Lower lobe of right lung (tissue), 2 donors: ENCODE measurements around the gene ZCWPW1. TPM values are rescaled to one million over a fixed set of nuclear protein-coding genes. Genes with fewer than 3 reads are reported as not detected.
A peak's percentile ranks its signal among the peaks of the same experiment; 100 is the strongest.

Experiments
- ATAC-seq, 2 donors: fragments of 200-7000 bp; cut with Tn5 transposase; one replicate each; pipeline ENCODE4 v1.9.1; 2020 to 2022; ENCODE audit warnings: mild to moderate bottlenecking in 2 of 2, moderate library complexity in 2 of 2
- DNase-seq: peaks from one replicate; pipeline ENCODE4 v3.0.0-alpha.2; 2020
- H3K27ac ChIP-seq: fragments of 200-600 bp; one replicate; pipeline ENCODE4 v1.8.0; 2022
- H3K27me3 ChIP-seq: fragments of 200-600 bp; one replicate; pipeline ENCODE4 v1.8.0; 2022; ENCODE audit warnings: low read depth
- H3K36me3 ChIP-seq: fragments of 200-600 bp; one replicate; pipeline ENCODE4 v1.8.0; 2022; ENCODE audit warnings: mild to moderate bottlenecking
- H3K4me1 ChIP-seq: fragments of 200-600 bp; one replicate; pipeline ENCODE4 v1.8.0; 2022
- H3K4me3 ChIP-seq: fragments of 200-600 bp; one replicate; pipeline ENCODE4 v1.8.0; 2022; ENCODE audit warnings: mild to moderate bottlenecking
- H3K9me3 ChIP-seq: fragments of 200-600 bp; one replicate; pipeline ENCODE4 v1.8.0; 2022
- CTCF ChIP-seq: fragments of 200-600 bp; IDR thresholded peaks from one replicate; pipeline ENCODE4 v1.8.0; 2022; ENCODE audit warnings: antibody characterized with exemption, mild to moderate bottlenecking
- intact Hi-C: fragments of 100-400 bp; cut with DNase I; formaldehyde crosslinking; loops from one replicate; pipeline ENCODE4 v1.11.0; 2022
- total RNA-seq: library from RNA; stranded (reverse); fragmentation: NEBNext Ultra II Directional; extraction: Animal tissue kit (Norgen Biotek cat#: 25700); gene quantifications from one replicate; pipeline ENCODE4 v1.2.1, GENCODE V29; 2021
- donor health status: DM: no; HTN: yes; CAD: no; lungs with severe emphysema.

The ZCWPW1 gene
- total RNA-seq, 1 donor from 2014 or later: 4.9 TPM

DNA sequence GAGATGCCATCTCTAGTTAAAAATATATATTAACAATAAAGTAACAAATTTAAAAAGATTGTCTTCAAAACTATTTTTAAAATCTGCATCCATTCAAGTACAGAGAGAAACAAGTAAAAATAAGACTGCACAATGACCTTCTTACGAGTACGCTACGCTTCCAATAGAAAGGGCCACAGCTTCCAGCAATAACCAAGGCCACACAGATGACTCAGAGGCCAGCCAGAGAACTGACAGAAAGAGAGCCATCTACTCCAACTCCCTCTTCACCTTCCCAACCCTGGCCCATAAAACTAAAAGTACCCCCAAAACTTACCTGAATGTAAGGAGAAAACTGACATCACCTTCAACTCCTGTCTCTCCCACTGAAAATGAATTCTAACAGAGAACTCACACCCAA lies 28.5 kb downstream of the ZCWPW1 start:
- no peaks in the 10 kb centered on the region for H3K9me3 ChIP-seq
- H3K27me3 ChIP-seq: no peaks in the 10 kb centered on the region
- H3K4me3 ChIP-seq: no peak overlapping the region
- no peak overlapping the region for H3K27ac ChIP-seq
- TF ChIP-seq CTCF: no peak
- no peaks in the 10 kb centered on the region for H3K4me1 ChIP-seq
- ATAC-seq (no peak), DNase-seq (no peak)
- H3K36me3 ChIP-seq: no peaks in the 10 kb centered on the region
- intact Hi-C loops: no loop called here

DNA sequence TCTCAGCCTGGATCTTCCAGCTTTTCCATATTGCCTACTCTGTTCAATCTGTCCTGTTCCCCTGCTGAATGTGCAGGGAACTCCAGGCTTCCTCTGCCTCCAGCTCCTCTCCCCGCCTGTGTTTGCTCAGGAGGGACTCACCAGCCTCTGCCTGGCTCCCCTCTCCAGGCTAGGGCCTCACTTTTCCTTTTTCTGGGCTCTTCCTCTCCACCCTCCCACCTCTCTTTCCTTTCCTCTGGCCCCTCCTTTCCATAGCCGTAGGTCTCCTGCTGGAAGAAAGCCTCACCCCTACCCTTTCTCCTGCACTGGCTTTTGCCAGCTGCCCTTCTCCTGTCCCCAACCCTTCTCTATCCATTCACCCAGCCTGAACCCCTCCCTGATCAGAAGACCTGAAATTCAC lies 30.3 kb downstream of the ZCWPW1 start:
- intact Hi-C loops: no loop called here
- ATAC-seq (no peak), DNase-seq (no peak)
- Histone ChIP-seq H3K36me3 (no peaks in the 10 kb centered on the region), H3K9me3 (no peaks in the 10 kb centered on the region), H3K4me1 (no peaks in the 10 kb centered on the region), H3K27me3 (no peaks in the 10 kb centered on the region), H3K4me3 (no peak overlapping the region), H3K27ac (no peak overlapping the region)
- no peak for TF ChIP-seq CTCF

DNA sequence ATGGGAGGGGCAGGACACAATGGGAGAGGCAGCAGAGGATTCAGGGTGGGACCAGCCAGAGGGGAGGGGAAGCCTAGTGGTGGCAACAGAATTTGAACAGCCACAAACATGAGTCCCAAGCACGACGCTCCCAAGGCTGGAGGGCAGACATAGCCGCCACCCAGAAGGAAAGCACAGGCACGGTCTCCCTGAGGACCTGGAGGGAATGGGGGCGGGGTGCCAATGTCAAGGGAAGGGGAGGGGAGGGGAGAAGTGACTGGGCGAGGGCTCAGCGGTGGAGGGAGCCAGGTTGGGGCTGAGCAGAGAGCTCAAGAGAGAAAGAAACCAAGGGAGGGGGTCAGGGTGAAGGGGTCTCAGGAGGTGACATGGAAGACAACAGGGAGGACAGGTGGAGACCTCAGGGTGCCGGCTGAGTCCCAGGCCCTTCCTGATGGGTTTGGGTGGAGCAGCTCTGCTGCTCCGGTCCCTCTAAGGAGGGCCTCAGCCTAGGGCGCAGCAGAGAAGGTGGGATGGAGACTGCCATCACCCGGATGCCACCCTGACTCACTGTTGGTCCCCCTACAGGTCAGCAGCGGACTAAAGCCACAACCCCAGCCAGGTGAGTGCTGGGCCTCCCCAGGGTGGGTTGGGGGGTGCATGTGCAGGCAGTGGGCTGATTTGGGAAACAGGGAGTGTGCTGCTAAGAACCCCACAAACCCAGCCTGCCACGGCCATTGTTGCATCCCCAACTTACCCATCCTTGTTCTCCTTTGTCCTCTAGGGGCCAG lies 31.0 kb downstream of the ZCWPW1 start:
- no peaks in the 10 kb centered on the region for H3K4me1 ChIP-seq
- intact Hi-C loops: no loop called here
- H3K27ac ChIP-seq: no peak overlapping the region
- no peaks in the 10 kb centered on the region for H3K27me3 ChIP-seq
- no peak for TF ChIP-seq CTCF
- no peaks in the 10 kb centered on the region for H3K9me3 ChIP-seq
- ATAC-seq: peak; percentile 7 to 21
- no peaks in the 10 kb centered on the region for H3K36me3 ChIP-seq
- no peak for DNase-seq
- H3K4me3 ChIP-seq: no peak overlapping the region

DNA sequence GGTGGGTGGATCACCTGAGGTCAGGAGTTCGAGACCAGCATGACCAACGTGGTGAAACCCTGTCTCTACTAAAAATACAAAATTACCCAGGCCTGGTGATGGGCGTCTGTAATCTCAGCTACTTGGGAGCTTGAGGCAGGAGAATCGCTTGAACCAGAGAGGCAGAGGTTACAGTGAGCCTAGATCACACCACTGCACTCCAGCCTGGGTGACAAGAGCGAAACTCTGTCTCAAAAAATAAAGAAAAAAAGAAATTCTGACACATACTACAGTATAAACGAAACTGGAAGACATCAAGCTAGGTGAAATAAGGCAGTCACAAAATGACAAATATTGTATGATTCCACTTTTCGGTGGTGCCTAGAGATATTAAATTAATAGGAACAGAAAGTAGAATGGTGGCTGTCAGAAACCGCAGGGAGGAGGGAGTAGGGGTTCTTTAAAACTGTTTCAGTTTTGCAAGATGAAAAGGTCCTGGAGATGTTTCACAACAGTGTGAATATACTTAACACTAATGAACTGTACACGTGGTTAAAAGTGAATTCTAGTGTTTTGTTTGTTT lies 32.0 kb downstream of the ZCWPW1 start:
- ATAC-seq: peak; percentile 74 to 80
- intact Hi-C loops: no loop called here

GRCh38 chr7:100394077-100394476 lies 34.4 kb downstream of the ZCWPW1 start:
- H3K4me3 ChIP-seq: no peak overlapping the region
- H3K27ac ChIP-seq: no peak overlapping the region
- ATAC-seq: no peak
- TF ChIP-seq CTCF: no peak
- H3K36me3 ChIP-seq: no peaks in the 10 kb centered on the region
- no peaks in the 10 kb centered on the region for H3K27me3 ChIP-seq
- intact Hi-C loops: no loop called here
- H3K9me3 ChIP-seq: no peaks in the 10 kb centered on the region
- DNase-seq: no peak
- no peaks in the 10 kb centered on the region for H3K4me1 ChIP-seq

More for the DNA sequence above, 32.0 kb downstream of the ZCWPW1 start:
- Histone ChIP-seq H3K4me1 (no peaks in the 10 kb centered on the region), H3K27ac (peak overlapping the region; percentile 46), H3K9me3 (no peaks in the 10 kb centered on the region), H3K36me3 (no peaks in the 10 kb centered on the region), H3K4me3 (no peak overlapping the region), H3K27me3 (no peaks in the 10 kb centered on the region)
- TF ChIP-seq CTCF: no peak
- DNase-seq: no peak
